ENCODE measurements around the gene SPATA22.

SPATA22 gene

DNA sequence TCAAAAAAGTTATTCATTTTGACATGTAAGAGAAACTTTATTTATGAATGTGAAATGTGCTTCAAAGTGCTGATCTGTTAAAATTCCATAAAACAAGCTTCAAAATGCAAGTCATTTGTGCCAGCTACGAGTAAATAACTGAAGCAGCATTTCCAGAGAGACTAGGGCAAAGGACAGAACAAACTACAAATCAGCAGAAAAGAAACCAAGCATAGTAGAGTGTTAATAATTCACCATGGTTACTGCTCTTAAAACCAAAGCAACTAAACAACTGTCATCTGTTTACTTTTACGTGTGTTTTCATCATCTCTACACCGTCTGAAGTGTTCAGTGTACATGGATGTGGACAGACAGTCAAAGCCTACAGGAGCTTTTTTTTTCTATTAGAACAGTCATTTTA is 2.6 kb upstream of the SPATA22 start:
- TF ChIP-seq, protein P1, sequence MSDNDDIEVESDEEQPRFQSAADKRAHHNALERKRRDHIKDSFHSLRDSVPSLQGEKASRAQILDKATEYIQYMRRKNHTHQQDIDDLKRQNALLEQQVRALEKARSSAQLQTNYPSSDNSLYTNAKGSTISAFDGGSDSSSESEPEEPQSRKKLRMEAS (IDR thresholded peaks at IDR 0.05), result no peak
- TF ChIP-seq TAF1 (IDR thresholded peaks at IDR 0.05; ENCODE audit: low read depth), result no peak
- no peak for TF ChIP-seq TCF12 (IDR thresholded peaks at IDR 0.05; ENCODE audit: low read depth)
- TF ChIP-seq FOXM1 (IDR thresholded peaks at IDR 0.05; ENCODE audit: borderline replicate concordance, low read depth), result no peak
- TF ChIP-seq, protein P2, sequence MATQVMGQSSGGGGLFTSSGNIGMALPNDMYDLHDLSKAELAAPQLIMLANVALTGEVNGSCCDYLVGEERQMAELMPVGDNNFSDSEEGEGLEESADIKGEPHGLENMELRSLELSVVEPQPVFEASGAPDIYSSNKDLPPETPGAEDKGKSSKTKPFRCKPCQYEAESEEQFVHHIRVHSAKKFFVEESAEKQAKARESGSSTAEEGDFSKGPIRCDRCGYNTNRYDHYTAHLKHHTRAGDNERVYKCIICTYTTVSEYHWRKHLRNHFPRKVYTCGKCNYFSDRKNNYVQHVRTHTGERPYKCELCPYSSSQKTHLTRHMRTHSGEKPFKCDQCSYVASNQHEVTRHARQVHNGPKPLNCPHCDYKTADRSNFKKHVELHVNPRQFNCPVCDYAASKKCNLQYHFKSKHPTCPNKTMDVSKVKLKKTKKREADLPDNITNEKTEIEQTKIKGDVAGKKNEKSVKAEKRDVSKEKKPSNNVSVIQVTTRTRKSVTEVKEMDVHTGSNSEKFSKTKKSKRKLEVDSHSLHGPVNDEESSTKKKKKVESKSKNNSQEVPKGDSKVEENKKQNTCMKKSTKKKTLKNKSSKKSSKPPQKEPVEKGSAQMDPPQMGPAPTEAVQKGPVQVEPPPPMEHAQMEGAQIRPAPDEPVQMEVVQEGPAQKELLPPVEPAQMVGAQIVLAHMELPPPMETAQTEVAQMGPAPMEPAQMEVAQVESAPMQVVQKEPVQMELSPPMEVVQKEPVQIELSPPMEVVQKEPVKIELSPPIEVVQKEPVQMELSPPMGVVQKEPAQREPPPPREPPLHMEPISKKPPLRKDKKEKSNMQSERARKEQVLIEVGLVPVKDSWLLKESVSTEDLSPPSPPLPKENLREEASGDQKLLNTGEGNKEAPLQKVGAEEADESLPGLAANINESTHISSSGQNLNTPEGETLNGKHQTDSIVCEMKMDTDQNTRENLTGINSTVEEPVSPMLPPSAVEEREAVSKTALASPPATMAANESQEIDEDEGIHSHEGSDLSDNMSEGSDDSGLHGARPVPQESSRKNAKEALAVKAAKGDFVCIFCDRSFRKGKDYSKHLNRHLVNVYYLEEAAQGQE (IDR thresholded peaks at IDR 0.05; ENCODE audit: low read depth), result no peak
- TF ChIP-seq EP300 (IDR thresholded peaks at IDR 0.05; ENCODE audit: borderline replicate concordance), result no peak

DNA sequence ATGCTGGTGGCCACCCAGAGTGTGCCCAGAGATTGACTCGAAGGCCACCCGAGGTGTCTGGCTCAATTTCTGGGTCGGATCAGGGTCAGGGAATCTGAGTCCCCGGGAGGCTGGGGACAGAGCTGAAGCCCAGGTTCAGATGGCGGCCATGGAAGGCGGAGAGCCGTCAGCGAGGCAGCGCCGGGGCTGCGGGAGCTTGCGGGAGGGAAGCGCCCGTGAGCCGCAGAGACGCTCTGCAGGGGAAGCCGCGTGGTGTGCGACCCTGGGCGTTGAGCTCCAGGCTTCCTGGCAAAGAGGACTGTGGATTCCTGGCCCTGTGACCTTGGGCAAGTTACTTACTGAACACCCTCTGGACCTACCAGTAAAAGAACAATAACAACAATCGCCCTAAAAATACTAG is 518 bp upstream of the SPATA22 start:
- TF ChIP-seq, protein P3, sequence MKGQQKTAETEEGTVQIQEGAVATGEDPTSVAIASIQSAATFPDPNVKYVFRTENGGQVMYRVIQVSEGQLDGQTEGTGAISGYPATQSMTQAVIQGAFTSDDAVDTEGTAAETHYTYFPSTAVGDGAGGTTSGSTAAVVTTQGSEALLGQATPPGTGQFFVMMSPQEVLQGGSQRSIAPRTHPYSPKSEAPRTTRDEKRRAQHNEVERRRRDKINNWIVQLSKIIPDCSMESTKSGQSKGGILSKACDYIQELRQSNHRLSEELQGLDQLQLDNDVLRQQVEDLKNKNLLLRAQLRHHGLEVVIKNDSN (IDR thresholded peaks at IDR 0.05), result no peak
- TF ChIP-seq, protein P2 (IDR thresholded peaks at IDR 0.05; ENCODE audit: low read depth), result no peak
- no peak for TF ChIP-seq EGR1 (IDR thresholded peaks at IDR 0.05)
- no peak for TF ChIP-seq YY1 (IDR thresholded peaks at IDR 0.05; ENCODE audit: low read depth)
- TF ChIP-seq NFIC (IDR thresholded peaks at IDR 0.05), result no peak
- no peak for TF ChIP-seq TAF1 (IDR thresholded peaks at IDR 0.05; ENCODE audit: low read depth)
- no peak for TF ChIP-seq TEAD4 (IDR thresholded peaks at IDR 0.05)
- no peak for TF ChIP-seq ZBTB7A (IDR thresholded peaks at IDR 0.05; ENCODE audit: low read depth)
- TF ChIP-seq EP300 (IDR thresholded peaks at IDR 0.05; ENCODE audit: borderline replicate concordance), result no peak
- TF ChIP-seq, protein P1 (IDR thresholded peaks at IDR 0.05), result no peak
- TF ChIP-seq CREB1 (IDR thresholded peaks at IDR 0.05; ENCODE audit: low read depth), result no peak
- no peak for TF ChIP-seq FOXM1 (IDR thresholded peaks at IDR 0.05; ENCODE audit: borderline replicate concordance, low read depth)
- TF ChIP-seq TCF12 (IDR thresholded peaks at IDR 0.05; ENCODE audit: low read depth), result no peak
- no peak for TF ChIP-seq CEBPB (IDR thresholded peaks at IDR 0.05)
- TF ChIP-seq RAD21 (IDR thresholded peaks at IDR 0.05; ENCODE audit: low read depth), result no peak

DNA sequence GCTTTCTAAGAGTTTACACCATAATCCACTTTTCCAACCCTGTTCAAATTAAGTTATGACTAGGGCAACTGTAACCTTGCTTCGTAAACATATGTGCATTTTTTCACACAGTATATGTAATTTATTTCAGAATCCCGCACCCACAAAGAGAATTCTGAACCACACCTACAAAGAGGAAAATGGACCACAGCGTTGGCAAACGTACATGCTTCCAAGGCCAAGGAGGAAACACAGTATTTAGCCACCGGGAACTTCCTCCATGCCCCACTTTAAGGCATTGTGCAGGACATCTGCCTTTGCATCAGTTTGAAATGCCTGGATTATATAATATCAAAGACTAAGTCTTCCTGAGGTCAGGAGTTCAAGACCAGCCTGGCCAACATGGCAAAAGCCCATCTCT is 2.1 kb downstream of the SPATA22 start:
- TF ChIP-seq TAF1 (IDR thresholded peaks at IDR 0.05; ENCODE audit: low read depth), result no peak
- no peak for TF ChIP-seq TEAD4 (IDR thresholded peaks at IDR 0.05)
- TF ChIP-seq CEBPB (IDR thresholded peaks at IDR 0.05), result no peak
- TF ChIP-seq, protein P2 (IDR thresholded peaks at IDR 0.05; ENCODE audit: low read depth), result no peak
- TF ChIP-seq NFIC (IDR thresholded peaks at IDR 0.05), result no peak
- TF ChIP-seq, protein P1 (IDR thresholded peaks at IDR 0.05), result no peak
- no peak for TF ChIP-seq EGR1 (IDR thresholded peaks at IDR 0.05)
- no peak for TF ChIP-seq EP300 (IDR thresholded peaks at IDR 0.05; ENCODE audit: borderline replicate concordance)
- TF ChIP-seq YY1 (IDR thresholded peaks at IDR 0.05; ENCODE audit: low read depth), result no peak

DNA sequence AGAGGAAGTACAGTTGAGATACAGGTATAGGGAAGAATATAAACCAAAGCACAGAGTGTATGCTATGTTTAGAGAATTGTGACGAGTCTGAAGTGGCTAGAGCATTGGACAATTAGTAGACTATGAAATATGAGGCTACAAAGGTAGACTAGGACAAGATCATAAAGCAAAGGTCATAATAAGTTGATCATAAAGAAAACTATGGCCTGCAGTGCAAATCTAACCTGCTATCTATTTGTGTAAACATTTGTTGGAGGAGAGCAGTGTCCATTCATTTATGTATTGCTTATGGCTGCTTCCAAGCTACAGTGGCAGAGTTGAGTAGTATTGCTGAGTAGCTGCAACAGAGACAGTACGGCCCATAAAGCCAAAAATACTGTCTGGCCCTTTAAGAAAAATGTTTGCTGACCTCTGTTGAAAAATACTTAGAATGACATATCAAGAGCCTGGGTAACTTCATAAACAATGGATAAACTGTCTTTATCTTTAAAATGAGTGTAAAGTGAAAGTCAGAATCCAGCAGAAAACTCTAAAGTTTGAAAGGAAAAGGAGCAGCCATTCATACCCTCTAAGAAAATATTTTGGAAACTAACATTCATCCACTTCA is 23.5 kb downstream of the SPATA22 start:
- TF ChIP-seq CEBPB (IDR thresholded peaks at IDR 0.05) (no peak), EGR1 (IDR thresholded peaks at IDR 0.05) (no peak), TEAD4 (IDR thresholded peaks at IDR 0.05) (no peak), FOXM1 (IDR thresholded peaks at IDR 0.05; ENCODE audit: borderline replicate concordance, low read depth) (no peak)
- TF ChIP-seq, protein P1 (IDR thresholded peaks at IDR 0.05), result no peak

DNA sequence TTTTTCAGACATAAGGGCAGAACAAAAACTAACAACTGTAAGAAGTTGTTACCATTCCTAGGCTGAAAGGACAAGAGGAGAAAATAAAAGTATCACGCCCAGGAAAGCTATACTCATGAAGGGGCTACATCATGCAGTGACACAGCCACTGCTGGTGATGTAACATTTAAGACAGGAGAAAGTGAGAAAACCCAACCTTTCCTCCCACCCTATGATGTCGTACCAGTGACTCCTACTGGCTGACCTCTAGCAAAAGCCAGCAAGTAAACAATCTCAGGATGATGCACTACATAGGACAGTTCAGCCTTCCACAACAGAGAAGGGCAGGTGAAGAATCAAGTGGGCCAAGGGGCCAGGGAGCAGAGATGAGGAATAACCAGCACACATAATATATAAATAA is 24.0 kb downstream of the SPATA22 start:
- TF ChIP-seq RAD21 (IDR thresholded peaks at IDR 0.05; ENCODE audit: low read depth) (peak; percentile 49; the same call in 1 of the 2 replicates), EP300 (IDR thresholded peaks at IDR 0.05; ENCODE audit: borderline replicate concordance) (no peak)
